8988T (cell line): ENCODE data around the gene ARHGAP24.
"Not testable (repeated sequence)": the region's sequence is repeated elsewhere in the genome, so short reads cannot be mapped to it uniquely, and the experiment has no call there.

Source experiments
- DNase-seq: peaks from one replicate; pipeline ENCODE4 v3.0.0; 2011

ARHGAP24 gene

GRCh38 chr4:85873566-85873965, 398.6 kb downstream of the ARHGAP24 start:
- no peak for DNase-seq

- DNase-seq, result no peak
Measured at GRCh38 chr4:85879518-85879917, 404.6 kb downstream of the ARHGAP24 start.

- DNase-seq, result no peak
Measured at GRCh38 chr4:85883180-85883579, 408.2 kb downstream of the ARHGAP24 start.

DNA sequence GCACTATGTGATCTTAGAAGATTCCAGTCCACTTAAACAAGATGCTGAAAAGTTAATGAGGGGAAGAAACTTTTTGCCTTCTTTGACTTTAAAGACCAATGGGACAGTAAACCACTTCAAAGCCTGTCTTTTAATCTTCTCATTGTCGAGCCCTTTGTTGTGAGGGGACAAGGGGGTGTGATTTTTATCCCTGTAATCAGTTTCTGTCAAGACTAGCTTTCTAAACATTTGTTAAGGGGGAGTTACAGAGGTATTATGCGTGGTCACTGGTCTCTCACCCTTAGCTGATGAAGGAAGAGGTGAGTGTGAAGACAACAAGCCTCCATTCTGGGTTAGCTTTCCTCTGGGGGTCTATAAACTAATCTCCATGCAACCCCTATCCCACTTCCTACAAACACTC, 409.3 kb downstream of the ARHGAP24 start:
- DNase-seq, result no peak

GRCh38 chr4:85886665-85887064, 411.7 kb downstream of the ARHGAP24 start:
- no peak for DNase-seq

GRCh38 chr4:85889314-85889713, 414.4 kb downstream of the ARHGAP24 start:
- no peak for DNase-seq

GRCh38 chr4:85895755-85896154, 420.8 kb downstream of the ARHGAP24 start:
- DNase-seq, result no peak

DNA sequence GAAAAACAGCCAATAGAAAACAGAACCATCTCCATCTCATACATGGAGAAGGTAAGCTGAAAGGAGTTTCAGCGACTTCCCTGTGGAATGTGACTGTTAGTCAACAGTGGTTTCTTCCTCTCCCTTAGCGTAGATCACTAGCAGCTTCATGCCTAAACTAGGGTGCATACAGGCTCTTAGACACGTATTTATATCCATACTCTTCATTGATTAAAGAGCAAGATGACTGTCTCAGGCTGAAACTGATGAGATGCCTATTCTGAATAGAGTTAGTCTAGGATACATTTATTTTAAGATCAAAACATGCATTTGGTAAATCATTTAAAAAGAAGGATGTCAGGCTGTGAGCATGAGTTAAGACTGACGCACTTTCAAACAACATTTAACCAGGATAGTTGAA, 423.3 kb downstream of the ARHGAP24 start:
- no peak for DNase-seq

DNA sequence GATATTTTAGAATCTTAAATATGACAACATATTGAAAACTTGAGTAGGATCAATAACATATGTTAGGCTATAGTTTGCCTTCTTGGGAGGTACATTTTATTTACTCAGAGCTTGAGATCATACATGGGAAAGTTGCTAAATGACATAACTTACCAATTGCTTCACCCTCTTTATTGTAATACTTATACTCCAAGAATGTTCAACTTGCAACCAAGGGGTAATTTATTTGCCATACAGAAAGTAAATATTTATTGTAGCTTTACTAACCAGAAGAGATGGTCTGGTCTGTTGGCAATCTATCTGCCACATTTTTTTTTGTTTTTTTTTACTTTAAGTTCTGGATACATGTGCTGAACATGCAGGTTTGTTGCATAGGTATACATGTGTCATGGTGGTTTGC, 426.6 kb downstream of the ARHGAP24 start:
- DNase-seq, result no peak

DNA sequence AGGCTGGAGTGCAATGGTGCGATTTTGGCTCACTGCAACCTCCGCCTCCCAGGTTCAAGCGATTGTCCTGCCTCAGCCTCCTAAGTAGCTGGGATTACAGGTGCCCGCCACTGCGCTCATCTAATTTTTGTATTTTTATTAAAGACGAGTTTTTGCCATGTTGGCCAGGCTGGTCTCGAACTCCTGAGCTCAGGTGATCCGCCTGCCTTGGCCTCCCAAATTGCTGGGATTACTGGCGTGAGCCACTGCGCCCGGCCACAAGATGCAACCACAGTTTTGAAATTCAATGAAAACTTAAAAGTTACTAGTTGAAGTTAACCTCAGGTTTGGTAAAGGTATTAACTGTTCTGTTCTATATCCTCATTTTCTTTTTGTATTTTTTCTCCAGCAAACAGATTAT, 427.7 kb downstream of the ARHGAP24 start:
- not testable (repeated sequence) for DNase-seq

DNA sequence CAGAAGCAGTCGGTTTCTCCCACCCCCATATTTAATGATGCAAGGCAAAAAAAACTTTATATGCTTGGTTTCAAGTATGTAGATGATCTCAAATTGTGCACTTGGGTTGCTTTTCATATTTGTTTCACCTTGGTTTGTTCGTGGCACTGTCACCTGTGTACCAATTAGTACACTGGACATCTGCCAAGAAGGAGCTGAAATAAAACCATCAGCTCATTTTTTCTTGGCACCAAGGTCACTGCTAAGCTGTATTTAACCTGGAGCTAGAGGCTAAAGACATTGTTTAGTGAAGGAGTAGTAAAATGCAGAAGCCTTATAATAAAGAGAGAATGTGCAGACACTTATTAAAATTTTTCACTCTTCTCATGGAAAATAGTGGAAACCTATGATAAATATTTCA, 430.8 kb downstream of the ARHGAP24 start:
- no peak for DNase-seq

- DNase-seq, result no peak
Measured at GRCh38 chr4:85907001-85907400, 432.1 kb downstream of the ARHGAP24 start.

GRCh38 chr4:85909851-85910250, 434.9 kb downstream of the ARHGAP24 start:
- no peak for DNase-seq

GRCh38 chr4:85910985-85911384, 436.0 kb downstream of the ARHGAP24 start:
- no peak for DNase-seq

GRCh38 chr4:85913931-85914694, 439.2 kb downstream of the ARHGAP24 start:
- DNase-seq, result no peak

- DNase-seq, result not testable (repeated sequence)
Measured at GRCh38 chr4:85915570-85915969, 440.6 kb downstream of the ARHGAP24 start.

DNA sequence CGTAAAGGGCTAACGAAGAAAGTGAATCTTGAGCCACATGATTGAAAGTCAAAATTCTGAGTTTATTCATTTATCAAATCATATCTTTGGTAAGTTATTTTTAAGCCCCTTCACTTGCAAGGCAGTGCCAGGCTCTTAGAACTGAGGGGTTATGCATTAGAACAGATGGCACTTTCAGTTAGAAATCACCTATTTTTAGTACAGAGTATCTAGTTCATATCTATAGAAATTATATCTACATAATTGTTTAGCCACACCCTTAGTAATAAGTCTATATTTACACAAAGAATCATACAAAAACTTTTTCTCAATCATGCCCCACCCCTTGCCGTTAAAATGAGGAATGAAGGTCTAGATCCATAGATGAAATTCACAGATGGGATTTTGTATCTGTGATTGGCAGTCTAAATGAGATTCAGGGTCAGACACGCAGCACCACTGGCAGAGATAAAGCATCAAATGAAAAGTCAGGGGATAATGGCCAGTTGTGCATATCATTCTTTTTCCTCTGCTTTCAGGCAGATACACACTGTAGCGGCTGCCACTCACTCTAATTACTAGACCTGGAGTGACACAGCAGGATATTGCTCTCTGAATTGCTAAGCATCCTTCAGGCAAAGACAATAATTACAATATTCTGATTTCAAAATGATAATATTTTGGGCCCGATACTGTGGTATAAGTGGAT, 444.4 kb downstream of the ARHGAP24 start:
- DNase-seq, result no peak

DNA sequence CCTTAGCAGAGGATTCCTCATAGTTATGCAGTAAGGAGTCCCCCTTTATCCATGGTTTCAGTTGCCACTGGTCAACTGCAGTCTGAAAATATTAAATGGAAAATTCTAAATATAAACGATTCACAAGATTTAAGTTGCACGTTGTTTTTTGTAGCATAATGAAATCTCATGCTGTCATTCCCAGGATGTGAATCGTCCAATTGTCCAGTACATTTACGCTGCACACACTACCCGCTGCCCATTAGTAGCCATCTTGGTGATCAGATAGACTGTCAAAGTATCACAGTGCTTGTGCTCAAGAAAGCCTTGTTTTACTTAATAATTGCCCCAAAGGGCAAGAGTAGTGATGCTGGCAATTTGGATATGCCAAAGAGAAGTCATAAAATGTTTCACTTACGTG, 450.1 kb downstream of the ARHGAP24 start:
- no peak for DNase-seq

GRCh38 chr4:85928775-85929591, 454.0 kb downstream of the ARHGAP24 start:
- no peak for DNase-seq

GRCh38 chr4:85929961-85930665, 455.2 kb downstream of the ARHGAP24 start:
- DNase-seq, result no peak

GRCh38 chr4:85932500-85933290, 457.7 kb downstream of the ARHGAP24 start:
- no peak for DNase-seq

DNA sequence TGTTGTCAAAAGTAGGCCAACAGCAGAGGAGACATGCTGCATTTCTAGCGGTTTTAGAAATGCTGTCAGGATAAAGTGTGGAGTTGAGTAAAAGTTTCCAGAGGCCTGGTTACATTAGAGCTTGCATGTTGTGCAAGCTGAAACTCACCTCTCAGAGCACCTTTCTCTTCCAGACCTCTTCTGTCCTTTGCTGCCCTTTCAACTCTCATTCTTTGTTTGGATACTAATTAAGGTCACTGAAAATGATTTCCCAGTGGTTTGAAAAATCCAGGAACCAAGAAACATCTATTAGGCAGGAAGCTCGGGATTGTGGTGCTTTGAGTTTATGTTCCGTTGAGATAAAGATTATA, 458.3 kb downstream of the ARHGAP24 start:
- no peak for DNase-seq
